NK-92 (cell line): Measurements from ENCODE around the gene THAP12.

Experiments used
- DNase-seq: peaks from one replicate; lab custom pipeline; 2025; ENCODE audit not compliant: unreplicated experiment; lab: John Stamatoyannopoulos, UW

Gene THAP12

DNA sequence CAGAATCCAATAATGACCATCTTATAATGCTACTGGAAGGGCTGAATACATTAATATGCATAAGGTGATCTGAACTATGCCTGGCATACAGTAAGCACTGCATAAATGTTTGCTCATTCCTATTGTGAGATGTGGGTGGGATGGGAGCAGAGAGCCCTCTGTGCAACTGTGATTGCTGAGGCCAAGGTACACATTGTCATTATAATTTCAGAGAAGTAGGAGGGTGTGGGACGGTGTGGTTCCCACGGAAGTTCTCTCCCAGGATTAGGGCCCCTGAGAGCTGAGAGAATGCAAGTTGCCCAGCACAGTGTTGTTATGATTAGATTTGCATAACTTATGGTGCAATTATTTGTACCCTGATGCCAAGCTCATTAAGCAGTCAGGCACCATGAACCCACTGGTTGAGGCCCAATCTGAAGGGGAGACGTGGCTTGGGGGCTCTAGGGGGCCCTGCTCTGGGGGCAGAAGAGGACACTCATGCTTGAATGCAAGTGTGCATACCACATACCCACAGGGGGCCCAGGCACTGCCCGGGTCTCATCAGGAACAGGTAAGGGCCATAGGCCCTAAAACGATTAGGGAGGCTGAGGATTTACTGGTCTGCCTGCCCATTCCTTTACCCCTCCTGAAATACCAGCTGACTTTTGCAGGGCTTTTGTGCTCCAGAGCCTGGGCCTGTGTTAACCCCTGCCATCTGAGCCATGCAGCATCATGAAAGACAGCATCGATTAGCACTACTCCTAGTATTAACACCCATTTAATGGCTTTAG lies 72.8 kb downstream of the THAP12 start:
- DNase-seq, result no peak

DNA sequence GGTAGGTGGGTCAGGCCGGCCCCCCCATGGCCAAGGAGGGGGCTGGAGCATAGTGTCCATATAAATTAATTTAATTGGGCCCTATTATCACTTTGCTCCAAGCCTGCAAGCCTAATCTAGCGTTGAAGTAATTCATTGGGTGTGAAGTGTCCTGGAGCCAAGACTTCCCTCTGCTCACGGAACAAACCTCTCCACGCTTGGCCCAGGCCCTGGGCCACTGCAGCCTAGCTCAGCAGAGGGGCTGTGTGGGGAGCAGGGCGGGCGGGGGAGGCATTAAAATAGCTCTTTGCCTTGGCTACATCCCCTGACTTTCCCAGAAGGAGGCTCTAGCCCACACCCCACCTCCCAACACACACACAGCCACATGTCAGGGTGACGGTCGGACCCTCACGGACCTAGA lies 73.5 kb downstream of the THAP12 start:
- no peak for DNase-seq

DNA sequence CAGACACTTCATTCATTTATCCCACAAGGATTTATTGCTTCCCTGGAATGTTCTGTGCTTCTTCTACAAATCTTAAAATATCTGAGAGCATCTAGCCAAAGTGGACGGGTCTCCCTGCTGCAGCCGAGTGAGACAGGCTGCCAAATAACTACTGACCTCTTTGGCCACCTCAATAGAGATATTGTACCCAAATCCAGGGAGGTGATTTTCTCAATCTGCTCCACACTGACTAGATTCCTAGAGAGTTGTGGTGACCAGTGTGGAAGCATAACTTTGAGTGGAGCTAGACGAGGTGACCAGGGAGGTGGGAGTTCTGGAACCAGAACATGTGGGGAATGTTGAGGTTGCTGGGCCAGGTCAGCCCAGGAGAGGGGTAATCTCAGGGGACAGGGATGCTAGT lies 77.5 kb downstream of the THAP12 start:
- DNase-seq, result no peak

DNA sequence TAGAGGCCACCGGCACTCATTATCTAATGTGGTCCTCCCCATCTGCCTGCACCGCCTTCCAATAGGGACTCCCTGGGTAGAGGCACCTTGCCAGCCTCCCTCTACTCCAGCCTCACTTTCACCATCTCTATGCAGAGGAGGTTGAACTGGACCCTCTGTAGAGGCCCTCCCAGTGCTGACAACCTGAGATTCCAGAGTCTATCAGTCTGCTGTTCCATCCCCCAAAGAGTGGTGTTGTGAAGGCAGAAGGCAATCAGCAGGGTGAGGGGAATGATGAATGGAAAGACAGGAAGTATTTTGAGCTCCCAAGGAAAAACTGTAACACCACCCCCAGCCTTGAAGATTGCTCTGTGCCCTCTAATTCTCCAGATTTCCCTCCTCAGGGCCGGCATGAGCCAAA lies 77.9 kb downstream of the THAP12 start:
- DNase-seq, result no peak
